Measurements from ENCODE around the gene VPS13D. TPM values are rescaled to one million over a fixed set of nuclear protein-coding genes. Genes with fewer than 3 reads are reported as not detected.
"Not testable (repeated sequence)": the region's sequence is repeated elsewhere in the genome, so short reads cannot be mapped to it uniquely, and the experiment has no call there.

Gene VPS13D
- total RNA-seq, 1 experiment from 2014 or later = 16.0 TPM

DNA sequence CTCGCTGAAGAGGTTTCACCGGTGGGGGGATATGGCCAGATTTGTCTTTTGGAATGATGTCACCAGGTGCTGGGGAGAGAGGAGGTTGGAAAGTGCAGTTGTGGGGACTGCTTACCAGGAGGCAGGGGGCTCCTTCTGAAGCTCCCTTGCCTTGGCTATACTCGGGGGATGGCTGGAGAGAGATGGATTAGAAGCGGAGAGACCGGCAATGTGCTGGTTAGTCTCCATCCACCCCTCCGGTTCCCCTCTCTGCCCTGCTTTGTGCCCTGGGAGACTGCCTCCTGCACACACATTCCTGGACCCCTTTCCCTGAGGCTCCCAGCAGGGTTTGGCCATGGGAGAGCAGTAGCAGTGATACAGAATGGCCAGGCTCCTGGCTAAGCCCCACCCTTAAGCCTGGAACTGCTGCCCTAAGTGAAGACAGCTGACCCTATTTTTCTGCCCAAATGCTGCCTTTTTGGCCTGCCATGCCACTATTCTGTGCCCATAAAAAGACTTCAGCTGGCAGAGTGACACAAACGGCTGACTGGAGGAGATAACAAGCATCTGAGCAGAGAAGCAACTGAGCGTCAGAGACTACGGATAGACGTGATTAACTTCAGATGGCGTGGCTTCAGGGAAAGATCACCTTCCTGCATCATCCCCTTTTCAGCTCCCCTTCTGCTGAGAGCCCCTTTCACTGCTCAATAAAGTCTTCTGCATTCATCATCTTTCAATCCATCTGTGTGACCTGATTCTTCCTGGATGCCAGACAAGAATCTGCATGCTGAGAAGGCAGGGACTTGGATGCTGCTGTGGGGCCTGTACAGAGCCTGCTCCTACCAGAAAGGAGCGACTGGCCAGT is 14.5 kb upstream of the VPS13D start:
- no peak for DNase-seq (ENCODE audit: low read depth)
- in situ Hi-C loops (cut with HindIII; ENCODE audit: low pct_unique_long_range_greater_than_20kb, low sequenced_read_pairs) = no loop called here

DNA sequence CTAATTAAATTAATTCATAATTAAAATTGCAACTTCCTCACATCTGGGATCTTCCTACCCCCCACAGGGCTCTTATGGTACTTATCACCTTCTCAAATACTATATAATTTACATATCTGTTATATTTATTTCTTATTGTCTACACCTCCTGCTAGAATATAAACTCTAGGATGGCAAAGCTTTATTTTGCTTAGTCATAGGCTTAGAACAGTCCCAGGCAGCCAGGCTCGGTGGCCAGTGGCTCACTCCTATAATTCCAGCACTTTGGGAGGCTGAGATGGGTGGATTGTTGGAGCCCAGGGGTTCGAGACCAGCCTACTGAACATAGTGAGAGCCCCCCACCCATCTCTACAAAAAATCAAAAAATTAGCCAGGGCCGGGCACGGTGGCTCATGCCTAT is 10.0 kb upstream of the VPS13D start:
- no peak for DNase-seq (ENCODE audit: low read depth)

DNA sequence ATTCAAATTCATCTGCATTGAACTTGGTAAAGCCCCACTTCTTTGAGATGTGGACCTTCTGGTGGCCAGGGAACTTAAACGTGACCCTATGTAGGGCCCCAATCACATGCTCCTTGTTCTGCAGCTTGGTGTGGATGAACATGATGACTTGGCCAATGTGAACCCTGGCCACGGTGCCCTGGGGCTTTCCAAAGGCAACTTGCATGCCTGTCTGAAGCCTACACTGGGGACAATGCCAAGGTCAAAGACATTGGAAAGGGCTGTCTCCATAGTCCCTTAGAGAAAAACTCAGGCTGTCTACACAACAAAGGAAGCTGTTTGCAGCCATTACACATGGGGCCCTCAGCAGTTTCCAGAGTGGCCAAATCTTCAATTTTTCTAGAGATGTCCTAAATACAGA is 8.9 kb upstream of the VPS13D start:
- no peak for DNase-seq (ENCODE audit: low read depth)
- in situ Hi-C loops (cut with HindIII; ENCODE audit: low pct_unique_long_range_greater_than_20kb, low sequenced_read_pairs) = no loop called here

More for the DNA sequence above, 10.0 kb upstream of the VPS13D start:
- in situ Hi-C loops (cut with HindIII; ENCODE audit: low pct_unique_long_range_greater_than_20kb, low sequenced_read_pairs) = no loop called here

DNA sequence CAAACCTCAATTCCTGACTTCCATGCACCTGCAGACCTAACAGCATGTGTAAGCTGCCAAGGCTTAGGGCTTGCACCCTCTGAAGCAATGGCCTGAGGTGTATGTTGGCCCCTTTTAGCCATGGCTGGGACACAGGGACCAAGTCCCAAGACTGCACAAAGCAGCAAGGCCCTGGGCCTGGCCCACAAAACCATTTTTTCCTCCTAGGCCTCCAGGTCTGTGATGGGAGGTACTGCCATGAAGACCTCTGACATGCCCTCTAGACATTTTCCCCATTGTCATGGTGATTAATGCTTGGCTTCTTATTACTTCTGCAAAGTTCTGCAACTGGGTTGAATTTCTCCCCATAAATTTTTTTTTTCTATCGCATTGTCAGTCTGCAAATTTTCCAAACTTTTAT is 7.1 kb upstream of the VPS13D start:
- DNase-seq (ENCODE audit: low read depth); in situ Hi-C loops (cut with HindIII; ENCODE audit: low pct_unique_long_range_greater_than_20kb, low sequenced_read_pairs): not testable (repeated sequence)

DNA sequence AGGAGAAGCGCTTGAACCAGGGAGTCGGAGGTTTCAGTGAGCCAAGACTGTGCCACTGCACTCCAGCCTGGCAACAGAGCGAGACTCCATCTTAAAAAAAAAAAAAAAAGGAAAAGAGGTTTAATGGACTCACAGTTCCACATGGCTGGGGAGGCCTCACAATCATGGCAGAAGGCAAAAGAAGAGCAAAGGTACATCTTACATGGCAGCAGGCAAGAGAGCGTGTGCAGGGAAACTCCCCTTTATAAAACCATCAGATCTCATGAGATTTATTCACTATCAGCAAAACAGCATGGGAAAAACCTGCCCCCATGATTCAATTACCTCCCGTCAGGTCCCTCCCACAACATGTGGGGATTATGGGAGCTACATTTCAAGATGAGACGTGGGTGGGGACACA is 5.7 kb upstream of the VPS13D start:
- in situ Hi-C loops (cut with HindIII; ENCODE audit: low pct_unique_long_range_greater_than_20kb, low sequenced_read_pairs); DNase-seq (ENCODE audit: low read depth): not testable (repeated sequence)

DNA sequence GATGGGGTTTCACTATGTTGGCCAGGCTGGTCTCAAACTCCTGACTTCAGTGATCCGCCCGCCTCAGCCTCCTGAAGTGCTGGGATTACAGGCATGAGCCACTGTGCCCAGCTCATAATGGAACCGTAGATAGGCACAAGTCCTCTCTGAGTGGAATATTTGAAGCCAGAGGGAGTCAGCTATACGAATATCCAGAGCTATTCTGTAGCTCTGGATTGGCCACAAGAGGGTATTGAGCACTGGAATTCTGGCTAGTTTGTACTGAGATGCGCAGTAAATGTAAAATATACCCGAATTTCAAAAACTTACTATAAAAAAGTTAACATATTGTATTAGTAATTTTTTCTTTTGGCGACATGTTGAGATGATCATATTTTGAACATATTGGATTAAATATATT is 851 bp upstream of the VPS13D start:
- in situ Hi-C loops (cut with HindIII; ENCODE audit: low pct_unique_long_range_greater_than_20kb, low sequenced_read_pairs) = no loop called here
- no peak for DNase-seq (ENCODE audit: low read depth)

DNA sequence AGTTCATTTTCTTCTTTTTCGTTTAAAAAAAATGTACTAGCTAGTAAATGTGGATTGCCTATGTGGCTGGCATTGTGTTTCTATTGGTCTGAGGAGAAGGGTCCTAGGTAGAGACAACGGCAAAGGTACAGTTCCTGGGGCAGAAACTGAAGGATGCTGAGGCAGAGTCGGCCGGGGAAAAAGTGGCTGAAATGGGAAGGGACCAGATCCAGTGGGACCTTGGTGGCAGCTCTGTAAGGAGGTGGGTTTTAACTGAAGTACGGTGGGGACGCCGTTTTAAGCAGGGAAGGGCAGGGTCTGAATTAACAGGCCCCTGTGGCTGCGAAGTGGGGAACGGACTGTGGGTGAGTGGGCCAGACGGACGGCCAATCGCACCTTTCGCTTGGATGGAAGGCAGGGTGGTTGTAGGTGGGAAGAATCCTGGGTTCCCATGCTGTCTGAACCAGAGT is 420 bp upstream of the VPS13D start:
- DNase-seq (ENCODE audit: low read depth) = no peak
- in situ Hi-C loops (cut with HindIII; ENCODE audit: low pct_unique_long_range_greater_than_20kb, low sequenced_read_pairs) = no loop called here

DNA sequence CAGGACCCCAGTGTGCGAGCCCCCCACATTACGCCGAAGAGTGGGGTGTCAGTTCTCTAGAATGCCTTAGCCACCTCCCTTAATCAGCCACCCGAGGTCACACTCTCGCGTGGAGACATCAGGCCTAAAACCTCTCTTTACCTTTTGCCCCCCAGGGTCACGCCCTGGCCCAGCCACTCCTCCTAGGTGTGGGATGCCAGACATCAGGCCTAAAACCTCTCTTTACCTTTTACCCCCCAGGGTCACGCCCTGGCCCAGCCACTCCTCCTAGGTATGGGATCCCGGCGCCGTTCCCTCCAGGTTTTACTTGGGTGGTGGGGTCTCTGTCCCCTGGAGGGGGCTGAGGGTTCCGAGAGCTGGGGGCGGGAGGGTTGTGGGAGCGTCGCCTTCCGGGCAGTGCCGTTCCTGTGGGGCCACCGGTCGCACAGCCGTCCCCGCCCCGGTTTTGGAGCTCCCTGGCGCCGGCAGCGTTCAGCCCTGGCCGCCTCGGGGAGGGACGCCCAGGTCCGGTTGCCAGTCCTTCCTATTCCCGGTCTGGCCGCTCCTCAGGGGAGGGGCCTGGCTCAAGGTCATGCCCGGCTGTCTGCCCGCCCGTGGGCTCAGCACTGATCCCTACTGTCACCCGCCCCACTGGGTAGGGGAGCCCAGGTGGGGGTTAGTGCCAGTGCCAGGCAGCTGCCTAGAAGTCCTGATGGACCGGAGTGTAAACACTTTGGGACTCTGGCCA is 882 bp downstream of the VPS13D start:
- in situ Hi-C loops (cut with HindIII; ENCODE audit: low pct_unique_long_range_greater_than_20kb, low sequenced_read_pairs) = no loop called here
- DNase-seq (ENCODE audit: low read depth) = peak; percentile 14

DNA sequence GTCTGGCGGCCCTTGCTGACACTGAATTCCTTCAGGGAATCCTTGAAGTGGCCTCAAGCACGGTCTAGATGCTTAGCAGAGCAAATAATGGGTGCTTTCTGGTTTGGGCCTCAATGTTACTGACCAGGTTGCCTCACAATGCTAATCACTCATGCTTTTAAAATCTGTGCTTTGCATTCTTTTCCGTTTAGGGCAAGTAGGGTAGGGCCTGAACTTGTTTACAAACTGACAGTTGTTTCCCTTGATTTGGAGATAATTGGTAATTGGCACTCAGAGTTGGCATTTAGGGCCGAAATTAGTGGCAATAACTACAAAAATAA is 1.4 kb downstream of the VPS13D start:
- DNase-seq (ENCODE audit: low read depth) = no peak
- in situ Hi-C loops (cut with HindIII; ENCODE audit: low pct_unique_long_range_greater_than_20kb, low sequenced_read_pairs) = no loop called here

DNA sequence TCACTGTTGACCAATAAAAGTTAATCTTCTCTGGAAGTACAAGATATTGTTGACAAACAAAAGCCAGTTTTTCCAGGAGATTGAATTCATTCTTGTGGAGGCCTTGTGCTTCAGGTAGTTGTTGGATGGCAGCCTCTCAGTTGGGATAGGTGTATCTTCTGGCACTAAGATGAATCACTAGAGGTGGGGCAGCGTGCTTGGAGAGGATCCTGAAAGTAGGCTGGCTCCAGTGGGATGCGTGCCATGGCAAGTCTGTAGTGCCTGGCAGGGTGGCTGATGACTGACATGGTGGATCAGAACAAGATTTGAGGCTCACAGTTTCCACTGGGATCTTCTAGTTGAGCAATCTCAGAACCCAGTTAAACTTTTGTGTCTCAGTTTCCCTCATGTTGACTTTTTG is 2.4 kb downstream of the VPS13D start:
- in situ Hi-C loops (cut with HindIII; ENCODE audit: low pct_unique_long_range_greater_than_20kb, low sequenced_read_pairs) = no loop called here
- DNase-seq (ENCODE audit: low read depth) = no peak

DNA sequence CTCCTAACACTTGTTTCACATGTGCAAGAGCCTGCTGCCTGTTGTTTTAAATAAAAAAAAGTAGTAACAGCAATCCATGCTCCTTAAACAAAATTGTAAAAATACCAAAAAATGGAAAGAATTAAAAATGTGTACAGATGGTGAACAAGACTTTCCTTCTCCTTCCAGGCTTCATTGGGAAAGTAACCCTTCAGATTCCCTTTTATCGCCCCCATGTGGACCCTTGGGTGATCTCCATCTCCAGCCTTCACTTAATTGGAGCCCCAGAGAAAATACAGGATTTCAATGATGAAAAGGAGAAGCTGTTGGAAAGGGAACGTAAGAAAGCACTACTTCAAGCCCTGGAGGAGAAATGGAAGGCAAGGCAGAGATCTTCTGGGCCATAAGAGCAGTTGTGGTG is 14.2 kb downstream of the VPS13D start:
- in situ Hi-C loops (cut with HindIII; ENCODE audit: low pct_unique_long_range_greater_than_20kb, low sequenced_read_pairs) = no loop called here
- DNase-seq (ENCODE audit: low read depth) = no peak

DNA sequence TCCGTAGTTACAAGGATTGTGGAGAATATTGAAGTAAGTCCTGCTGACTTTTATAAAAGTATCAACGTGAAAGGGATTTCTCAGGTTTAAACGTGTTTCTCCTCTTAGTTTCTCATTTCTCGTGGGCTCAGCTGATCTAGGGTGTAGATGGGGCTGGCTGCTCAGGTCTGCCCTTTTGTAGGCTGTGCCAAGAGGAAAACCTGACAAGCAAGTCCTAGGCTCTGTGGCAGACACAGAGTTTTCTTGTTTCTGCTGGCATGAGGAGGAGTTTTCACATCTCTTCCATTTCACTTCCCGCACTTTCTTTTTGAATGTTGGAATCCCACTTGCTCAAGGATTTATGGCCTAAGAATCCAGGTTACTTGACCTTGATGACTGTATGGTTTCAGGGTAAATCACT is 14.8 kb downstream of the VPS13D start:
- in situ Hi-C loops (cut with HindIII; ENCODE audit: low pct_unique_long_range_greater_than_20kb, low sequenced_read_pairs) = no loop called here
- DNase-seq (ENCODE audit: low read depth) = no peak

DNA sequence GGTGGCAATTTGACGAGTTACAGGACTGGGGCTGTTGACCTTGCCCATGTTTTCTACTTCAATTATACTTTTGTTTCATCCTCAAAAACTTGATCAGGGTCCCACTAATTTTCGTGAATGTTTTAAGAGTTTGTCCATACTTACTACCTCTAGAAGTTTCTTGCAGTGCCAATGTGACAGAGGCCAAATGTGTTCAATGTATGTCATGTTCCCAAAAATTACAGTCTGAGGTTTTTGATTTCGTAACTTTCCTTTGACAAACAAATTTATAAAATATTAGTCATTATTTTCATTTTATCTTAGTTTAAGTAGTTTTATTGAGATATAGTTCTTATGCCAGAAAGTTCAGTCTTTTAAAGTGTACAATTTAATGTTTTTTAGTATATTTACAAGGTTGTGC is 15.3 kb downstream of the VPS13D start:
- no peak for DNase-seq (ENCODE audit: low read depth)
- in situ Hi-C loops (cut with HindIII; ENCODE audit: low pct_unique_long_range_greater_than_20kb, low sequenced_read_pairs) = no loop called here

DNA sequence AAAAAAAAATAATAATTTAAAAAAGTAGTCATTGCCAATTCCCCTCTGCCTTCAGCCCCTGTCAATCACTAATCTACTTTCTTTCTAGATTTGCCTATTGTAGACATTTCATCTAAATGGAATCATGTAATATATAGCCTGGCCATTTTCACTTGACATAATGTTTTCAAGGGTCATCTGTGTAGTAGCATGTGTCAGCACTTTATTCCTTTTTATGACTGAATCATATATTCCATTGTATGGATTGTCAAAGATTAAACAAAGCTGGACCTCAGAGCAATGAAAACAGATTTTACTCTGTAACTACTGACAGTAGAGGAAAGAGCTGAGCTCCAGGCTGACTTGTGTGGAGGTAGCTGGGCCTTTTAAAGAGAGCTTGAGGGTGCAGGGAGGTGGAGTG is 15.9 kb downstream of the VPS13D start:
- DNase-seq (ENCODE audit: low read depth) = no peak
- in situ Hi-C loops (cut with HindIII; ENCODE audit: low pct_unique_long_range_greater_than_20kb, low sequenced_read_pairs) = no loop called here

DNA sequence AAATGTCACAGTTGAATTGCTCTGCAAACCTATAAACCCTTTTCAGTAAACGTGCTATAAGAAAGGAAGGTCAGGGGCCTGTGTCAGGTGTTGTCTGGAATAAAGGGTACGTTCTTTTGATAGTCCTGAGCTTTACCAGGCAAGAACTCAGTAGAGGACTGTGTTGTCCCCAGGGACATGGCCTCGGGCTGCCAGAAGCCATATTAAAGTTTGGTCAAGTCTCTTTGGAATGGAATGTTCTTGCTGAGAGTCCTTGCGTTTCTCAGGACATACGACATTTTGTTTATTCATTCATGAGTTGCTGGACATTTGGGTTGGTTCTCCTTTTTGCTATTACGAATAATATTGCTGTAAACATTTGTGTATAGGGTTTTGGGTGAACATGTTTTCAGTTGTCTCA is 16.8 kb downstream of the VPS13D start:
- in situ Hi-C loops (cut with HindIII; ENCODE audit: low pct_unique_long_range_greater_than_20kb, low sequenced_read_pairs) = no loop called here

DNA sequence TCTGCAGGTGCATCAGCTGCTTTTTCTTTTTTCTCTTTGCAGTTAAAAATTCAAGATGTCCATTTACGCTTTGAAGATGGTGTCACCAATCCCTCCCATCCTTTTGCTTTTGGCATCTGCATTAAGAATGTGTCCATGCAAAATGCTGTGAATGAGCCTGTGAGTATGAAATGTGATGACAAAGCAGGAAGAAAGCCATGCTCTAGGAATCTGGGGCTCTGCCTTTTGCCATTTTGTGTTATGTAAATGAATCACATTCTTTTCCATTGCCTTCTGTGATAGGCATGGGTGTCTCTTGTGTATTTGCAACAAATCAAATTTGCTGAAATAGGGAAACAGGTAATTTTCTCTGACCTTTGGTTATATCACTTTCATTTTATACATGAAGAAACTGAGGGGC is 19.4 kb downstream of the VPS13D start:
- no peak for DNase-seq (ENCODE audit: low read depth)
- in situ Hi-C loops (cut with HindIII; ENCODE audit: low pct_unique_long_range_greater_than_20kb, low sequenced_read_pairs) = no loop called here

More for the DNA sequence above, 16.8 kb downstream of the VPS13D start:
- no peak for DNase-seq (ENCODE audit: low read depth)

DNA sequence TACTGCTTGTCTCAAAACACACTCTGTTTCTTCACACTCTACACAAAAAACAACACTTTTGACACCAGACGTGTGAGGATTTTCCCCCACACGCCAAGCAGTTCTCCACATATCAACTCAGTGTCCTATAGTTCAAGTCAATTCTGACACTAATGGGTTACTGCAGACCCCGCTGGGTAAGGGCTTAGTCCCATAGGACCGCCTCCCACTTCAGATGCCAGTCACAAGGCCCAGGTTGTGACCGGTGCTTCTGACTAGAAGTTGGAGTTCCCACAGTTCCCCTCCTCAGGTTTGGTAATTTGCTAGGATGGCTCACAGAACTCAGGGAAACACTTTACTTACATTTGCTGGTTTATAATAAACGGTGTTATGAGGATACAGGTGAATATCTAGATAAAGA is 19.9 kb downstream of the VPS13D start:
- no peak for DNase-seq (ENCODE audit: low read depth)
- in situ Hi-C loops (cut with HindIII; ENCODE audit: low pct_unique_long_range_greater_than_20kb, low sequenced_read_pairs) = no loop called here

DNA sequence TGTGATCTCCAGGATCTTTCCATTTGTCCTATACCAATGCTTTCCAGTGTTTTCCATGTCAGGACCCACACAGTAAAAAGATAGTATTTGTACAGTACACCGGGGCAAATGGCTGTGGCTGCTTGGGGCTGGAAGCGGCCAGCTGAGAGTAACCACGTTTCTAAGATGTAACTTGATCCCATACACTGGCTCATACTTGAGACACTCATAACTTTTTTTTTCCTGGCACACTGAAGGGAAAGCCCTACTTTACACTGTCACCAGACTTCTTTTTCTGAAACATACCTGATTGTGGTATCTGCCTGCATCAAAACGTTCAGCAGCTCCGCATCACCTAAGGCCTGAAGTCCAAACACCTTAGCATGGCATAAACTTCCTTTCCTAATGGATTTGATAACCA is 21.6 kb downstream of the VPS13D start:
- DNase-seq (ENCODE audit: low read depth) = no peak
- in situ Hi-C loops (cut with HindIII; ENCODE audit: low pct_unique_long_range_greater_than_20kb, low sequenced_read_pairs) = no loop called here

DNA sequence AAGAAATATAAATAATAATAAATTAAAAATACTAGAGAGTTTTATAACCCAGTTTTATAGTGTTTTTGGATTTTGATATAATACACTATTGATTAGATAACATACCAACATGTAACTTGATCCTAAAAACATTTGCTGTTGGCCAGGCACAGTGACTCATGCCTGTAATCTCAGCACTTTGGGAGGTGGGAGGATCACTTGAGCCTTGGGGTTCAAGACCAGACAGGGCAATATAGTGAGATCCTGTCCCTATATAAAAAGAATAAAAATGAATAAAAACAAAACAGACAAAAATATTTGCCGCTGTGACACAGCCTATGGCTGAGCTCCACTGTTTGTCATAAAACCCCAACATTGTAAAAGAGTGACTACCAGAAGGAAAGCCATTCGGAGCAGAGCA is 26.1 kb downstream of the VPS13D start:
- in situ Hi-C loops (cut with HindIII; ENCODE audit: low pct_unique_long_range_greater_than_20kb, low sequenced_read_pairs) = no loop called here
- no peak for DNase-seq (ENCODE audit: low read depth)

DNA sequence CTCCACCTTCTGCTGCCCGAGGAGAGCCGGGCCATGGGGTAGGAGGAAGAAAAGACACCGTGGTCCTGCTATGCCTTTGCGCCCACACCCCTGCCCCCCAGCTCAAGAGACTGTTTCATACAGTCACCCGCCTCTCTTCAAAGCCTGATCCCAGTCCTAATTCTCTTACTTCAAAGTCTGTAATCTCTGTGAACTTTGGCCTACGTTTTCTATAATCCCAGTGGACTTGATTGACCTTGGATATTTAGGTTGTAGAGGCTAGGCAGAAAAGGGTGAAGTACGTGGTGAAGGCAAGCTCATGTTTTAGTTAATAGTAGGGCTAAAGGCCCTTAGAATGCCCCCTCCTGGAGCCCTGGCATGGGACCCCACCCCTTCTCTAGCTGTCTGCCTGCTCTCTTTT is 28.4 kb downstream of the VPS13D start:
- in situ Hi-C loops (cut with HindIII; ENCODE audit: low pct_unique_long_range_greater_than_20kb, low sequenced_read_pairs) = no loop called here
- no peak for DNase-seq (ENCODE audit: low read depth)

Data from Caki2 (cell line).